HCT116 (cell line): ENCODE results near the gene HIP1R. TPM values are rescaled to one million over a fixed set of nuclear protein-coding genes. Genes with fewer than 3 reads are reported as not detected.
A peak's percentile ranks its signal among the peaks of the same experiment; 100 is the strongest.

ENCODE experiments used
- ATAC-seq: fragments of 200-7000 bp; cut with Tn5 transposase; 2 replicates; pipeline ENCODE4 v1.9.1; 2020; ENCODE audit warnings: mild to moderate bottlenecking, moderate library complexity
- BruUV-seq: library from RNA; stranded (reverse); fragments of 400-500 nt; replicated peaks from 2 replicates; lab custom pipeline; 2021; lab: Mats Ljungman, UMichigan
- CTCF ChIA-PET: fragments of 300-600 bp; sonication (Branson Sonifier 250); formaldehyde crosslinking; loops from one replicate; lab custom pipeline; 2021; ENCODE audit warnings: antibody characterized with exemption; lab: Charles Lee
- POLR2A ChIA-PET: fragments of 300-600, 350-600 bp; sonication (Branson Sonifier 250); formaldehyde crosslinking; loops from one replicate; lab custom pipeline; 2021; ENCODE audit warnings: antibody characterized with exemption; lab: Charles Lee
- RAD21 ChIA-PET, 2 experiments: fragments of 300-600 bp; sonication (Branson Sonifier 250); formaldehyde crosslinking; loops; one replicate each; lab custom pipeline; 2023; ENCODE audit warnings: low total read pairs in 2 of 2; ENCODE audit not compliant: uncharacterized antibody in 2 of 2, unreplicated experiment in 2 of 2, low non-redundant PET in 1 of 2; lab: Charles Lee
- DNase-seq: peaks from one replicate; pipeline ENCODE4 v3.0.0-alpha.2; 2010; ENCODE audit warnings: low read depth, low spot score
- H2AFZ ChIP-seq: fragments of 200-600 bp; shearing (Covaris generic), sonication (generic); 2 replicates; pipeline ENCODE4 v1.6.1; 2017; ENCODE audit warnings: low read depth, mixed run types, mixed read lengths, antibody characterized with exemption, low read length; ENCODE audit not compliant: poor library complexity, severe bottlenecking
- H3K27ac ChIP-seq: 2 replicates; pipeline ENCODE4 v1.5.1; 2012; ENCODE audit warnings: low read depth, low read length
- H3K27me3 ChIP-seq: fragments of 200-600 bp; sonication (generic); 2 replicates; pipeline ENCODE4 v1.6.1; 2016; ENCODE audit warnings: mixed run types, low read length, mixed read lengths; ENCODE audit not compliant: insufficient read depth
- H3K36me3 ChIP-seq, 2 experiments: fragments of 200-500 bp in 1 of 2; fragments of 200-600 bp in 1 of 2; sonication (Bioruptor generic) in 1 of 2; sonication (generic) in 1 of 2; 2 replicates each; pipeline versions ENCODE4 v1.5.1 to v1.6.1; 2014 to 2016; ENCODE audit warnings: low read length in 2 of 2, inconsistent platforms in 1 of 2, mixed read lengths in 1 of 2, mixed run types in 1 of 2; ENCODE audit not compliant: insufficient read depth in 2 of 2, control insufficient read depth in 1 of 2
- H3K4me1 ChIP-seq, 2 experiments: fragments of 200-600 bp in 1 of 2; sonication (generic) in 1 of 2; 2 replicates each; pipeline versions ENCODE4 v1.5.1 to v1.6.1; 2012 to 2017; ENCODE audit warnings: low read length in 2 of 2, inconsistent platforms in 1 of 2, mild to moderate bottlenecking in 1 of 2, mixed read lengths in 1 of 2, mixed run types in 1 of 2, moderate library complexity in 1 of 2; ENCODE audit not compliant: insufficient read depth in 2 of 2, control insufficient read depth in 1 of 2
- H3K4me2 ChIP-seq: fragments of 200-600 bp; sonication (generic); 2 replicates; pipeline ENCODE4 v1.6.1; 2017; ENCODE audit warnings: mixed run types, low read length, mixed read lengths
- H3K4me3 ChIP-seq, 2 experiments: fragments of 200-600 bp in 1 of 2; sonication (generic) in 1 of 2; replicated peaks in 1 of 2; 2 replicates each; pipeline ENCODE4 v1.5.1; 2011 to 2016; ENCODE audit warnings: low read length in 2 of 2, control low read depth in 1 of 2, low read depth in 1 of 2, mild to moderate bottlenecking in 1 of 2, mixed read lengths in 1 of 2, mixed run types in 1 of 2
- H3K79me2 ChIP-seq: fragments of 200-600 bp; sonication (generic); 2 replicates; pipeline ENCODE4 v1.6.1; 2017; ENCODE audit warnings: mild to moderate bottlenecking, mixed run types, low read length, moderate library complexity, mixed read lengths; ENCODE audit not compliant: insufficient read depth
- H3K9ac ChIP-seq: fragments of 200-600 bp; sonication (generic); 2 replicates; pipeline ENCODE4 v1.6.1; 2016; ENCODE audit warnings: low read length, mixed read lengths
- H3K9me2 ChIP-seq: fragments of 200-600 bp; sonication (generic), shearing (Covaris generic); 2 replicates; pipeline ENCODE4 v1.6.1; 2017; ENCODE audit warnings: mixed run types, mild to moderate bottlenecking, moderate library complexity; ENCODE audit not compliant: insufficient read depth
- H3K9me3 ChIP-seq, 2 experiments: fragments of 200-500 bp in 1 of 2; fragments of 200-600 bp in 1 of 2; sonication (Bioruptor generic) in 1 of 2; sonication (generic) in 1 of 2; 2 replicates each; pipeline ENCODE4 v1.6.1; 2014 to 2017; ENCODE audit warnings: low read length in 2 of 2, mixed read lengths in 2 of 2, inconsistent platforms in 1 of 2, low read depth in 1 of 2, mild to moderate bottlenecking in 1 of 2, mixed run types in 1 of 2, moderate library complexity in 1 of 2; ENCODE audit not compliant: control insufficient read depth in 1 of 2, insufficient read depth in 1 of 2
- H4K20me1 ChIP-seq: fragments of 200-600 bp; sonication (generic), shearing (Covaris generic); 2 replicates; pipeline ENCODE4 v1.6.1; 2017; ENCODE audit warnings: mixed run types, mild to moderate bottlenecking, moderate library complexity; ENCODE audit not compliant: insufficient read depth
- CBX3 ChIP-seq: IDR thresholded peaks from 2 replicates; pipeline ENCODE4 v1.6.1; 2012; ENCODE audit warnings: low read depth
- EGR1 ChIP-seq: IDR thresholded peaks from 2 replicates; pipeline ENCODE4 v1.6.1; 2012; ENCODE audit warnings: low read depth
- EZH2 ChIP-seq: fragments of 200-600 bp; sonication (generic); IDR thresholded peaks from 2 replicates; pipeline ENCODE4 v1.6.1; 2017; ENCODE audit warnings: antibody characterized with exemption, mixed run types
- EZH2phosphoT487 ChIP-seq: fragments of 200-600 bp; IDR thresholded peaks from 2 replicates; pipeline ENCODE4 v1.6.1; 2018; ENCODE audit warnings: antibody characterized with exemption, borderline replicate concordance
- FOSL1 ChIP-seq: IDR thresholded peaks from 2 replicates; pipeline ENCODE4 v1.6.1; 2012; ENCODE audit warnings: low read depth
- MAX ChIP-seq: IDR thresholded peaks from 2 replicates; pipeline ENCODE4 v1.6.1; 2012
- POLR2A ChIP-seq: IDR thresholded peaks from 2 replicates; pipeline ENCODE4 v1.7.0; 2011; ENCODE audit warnings: borderline replicate concordance; ENCODE audit not compliant: insufficient read depth, insufficient read length; ENCODE audit errors: extremely low read depth
- POLR2AphosphoS5 ChIP-seq: IDR thresholded peaks from 2 replicates; pipeline ENCODE4 v1.6.1; 2011; ENCODE audit warnings: mild to moderate bottlenecking, low read depth, low read length, moderate library complexity
- SIN3A ChIP-seq: IDR thresholded peaks from 2 replicates; pipeline ENCODE4 v1.6.1; 2012; ENCODE audit warnings: low read depth
- SP1 ChIP-seq: IDR thresholded peaks from 2 replicates; pipeline ENCODE4 v1.6.1; 2012; ENCODE audit warnings: low read depth
- TCF7L2 ChIP-seq: IDR thresholded peaks from 2 replicates; pipeline ENCODE4 v1.7.0; 2011; ENCODE audit warnings: borderline replicate concordance, inconsistent platforms; ENCODE audit not compliant: insufficient read depth, insufficient read length; ENCODE audit errors: extremely low read depth
- intact Hi-C: fragments of 100-400 bp; cut with micrococcal nuclease; formaldehyde crosslinking; loops from 2 replicates; pipeline ENCODE4 v1.10.0; 2022
- total RNA-seq: library from RNA; stranded (reverse); gene quantifications from one replicate; pipeline ENCODE4 v1.2.1, GENCODE V29; 2021; ENCODE audit not compliant: unreplicated experiment

HIP1R gene
- total RNA-seq, 1 experiment from 2014 or later = 57.8 TPM

- no peak for TF ChIP-seq EZH2phosphoT487
- TF ChIP-seq EGR1 = no peak
These were observed 60.7 kb downstream of the HIP1R start, which contains the start of gene VPS37B (continued) for GRCh38 chr12:122895704-122896636.

DNA sequence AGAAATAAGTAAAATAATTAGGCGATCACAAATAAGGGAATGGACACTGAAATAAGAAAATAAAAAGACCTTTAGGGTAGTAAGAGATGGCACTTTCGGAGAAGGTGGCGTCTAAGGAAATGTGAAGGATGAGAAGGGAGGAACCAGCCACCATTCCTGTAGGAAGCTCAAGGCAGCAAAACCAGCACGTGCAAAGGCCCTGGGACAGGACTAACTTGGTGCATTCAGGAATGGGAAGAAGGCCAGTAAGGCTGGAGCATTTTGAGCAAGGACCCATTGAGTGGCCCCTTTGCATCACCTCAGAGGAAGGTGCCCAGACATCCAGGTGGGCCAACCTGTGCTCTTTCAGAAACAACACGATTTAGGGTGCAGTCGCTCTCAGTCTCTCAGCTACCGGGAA lies 61.4 kb downstream of the HIP1R start:
- no peaks in the 10 kb centered on the region for H3K36me3 ChIP-seq
- no peak for TF ChIP-seq EGR1
- TF ChIP-seq SIN3A = no peak
- no peak for TF ChIP-seq EZH2
- no peak for TF ChIP-seq TCF7L2
- no peak for TF ChIP-seq MAX
- no peak for TF ChIP-seq POLR2A
- no peak for TF ChIP-seq FOSL1
- TF ChIP-seq POLR2AphosphoS5 = no peak
- no peak for TF ChIP-seq CBX3
- no peak for TF ChIP-seq SP1
- ChIA-PET POLR2A (no interaction called here), RAD21 (no interaction called here), CTCF (no interaction called here)
- no peaks in the 10 kb centered on the region for H3K9me2 ChIP-seq
- H3K27ac ChIP-seq = no peak overlapping the region
- H3K27me3 ChIP-seq = no peaks in the 10 kb centered on the region
- peak overlapping the region; percentile 80 for H2AFZ ChIP-seq
- peak overlapping the region in 1 of 2 experiments; percentile 93; a peak in 1 of 4 replicates for H3K4me3 ChIP-seq
- peaks cover 29 to 52% of the 10 kb centered on the region in 2 experiments for H3K4me1 ChIP-seq
- H4K20me1 ChIP-seq = no peaks in the 10 kb centered on the region
- no peaks in the 10 kb centered on the region for H3K9me3 ChIP-seq
- peak overlapping the region; percentile 86; the same call in 1 of the 2 replicates for H3K4me2 ChIP-seq
- no peak for DNase-seq
- no peak for ATAC-seq
- H3K79me2 ChIP-seq = peaks cover 43% of the 10 kb centered on the region
- no TSS peak for BruUV-seq
- intact Hi-C loops = no loop called here
- 0 out of 2 replicates have a peak overlapping the region, but pooled peaks have one; percentile 98 for H3K9ac ChIP-seq
